KBM-7 (cell line): ENCODE results near the gene FAM221B.

Experiments used
- DNase-seq: peaks from one replicate; pipeline ENCODE4 v3.0.0-alpha.2; 2015
- in situ Hi-C: fragments of 300-500 bp; cut with MboI; formaldehyde crosslinking; loops from 2 replicates; pipeline ENCODE4 v1.14.3; 2020; ENCODE audit warnings: low sequenced_read_pairs, low pct_unique_long_range_greater_than_20kb, mixed read lengths

The FAM221B gene

GRCh38 chr9:35829764-35830096 lies 1.2 kb upstream of the FAM221B start:
- in situ Hi-C loops: no loop called here
- DNase-seq: no peak

GRCh38 chr9:35829084-35829763 lies 692 bp upstream of the FAM221B start, which contains the start of gene TMEM8B:
Gene TMEM8B (plus strand): TSS chr9:35829228. CDS start chr9:35829448, 220 bp downstream.
- DNase-seq: peak; percentile 80
- in situ Hi-C loops: no loop called here

GRCh38 chr9:35827486-35827885 lies 1.0 kb downstream of the FAM221B start:
- no peak for DNase-seq
- in situ Hi-C loops: no loop called here

GRCh38 chr9:35826071-35826701 lies 2.3 kb downstream of the FAM221B start:
- peak; percentile 90 for DNase-seq
- in situ Hi-C loops: no loop called here

- in situ Hi-C loops: no loop called here
- DNase-seq: no peak
Observed at GRCh38 chr9:35822926-35823325, 5.6 kb downstream of the FAM221B start.

GRCh38 chr9:35820076-35820475 lies 8.5 kb downstream of the FAM221B start:
- in situ Hi-C loops: no loop called here
- no peak for DNase-seq

- DNase-seq: no peak
- in situ Hi-C loops: no loop called here
Observed at GRCh38 chr9:35818341-35818740, 10.2 kb downstream of the FAM221B start.

GRCh38 chr9:35816708-35817107 lies 11.8 kb downstream of the FAM221B start:
- in situ Hi-C loops: no loop called here
- peak; percentile 21 for DNase-seq

GRCh38 chr9:35814841-35815543 lies 13.5 kb downstream of the FAM221B start, which contains the start of gene HINT2:
Gene HINT2 (minus strand): TSS chr9:35815042. CDS start chr9:35814979, 63 bp downstream.
- peak; percentile 98 for DNase-seq
- in situ Hi-C loops: no loop called here

- in situ Hi-C loops: no loop called here
- DNase-seq: peak; percentile 68
Observed at GRCh38 chr9:35814106-35814840, 14.3 kb downstream of the FAM221B start.

- in situ Hi-C loops: no loop called here
- DNase-seq: no peak
Observed at GRCh38 chr9:35813434-35814105, 15.0 kb downstream of the FAM221B start.

- DNase-seq: peak; percentile 98
- in situ Hi-C loops: no loop called here
Observed at GRCh38 chr9:35812025-35812602, 16.4 kb downstream of the FAM221B start, which contains the start of gene SPAG8. Gene SPAG8 (minus strand): TSS chr9:35812262. CDS start chr9:35812147, 115 bp downstream.

GRCh38 chr9:35811381-35812024 lies 17.0 kb downstream of the FAM221B start:
- no peak for DNase-seq
- in situ Hi-C loops: no loop called here

GRCh38 chr9:35810122-35810521 lies 18.4 kb downstream of the FAM221B start:
- DNase-seq: no peak
- in situ Hi-C loops: no loop called here

- DNase-seq: no peak
- in situ Hi-C loops: no loop called here
Observed at GRCh38 chr9:35808433-35808832, 20.1 kb downstream of the FAM221B start.

- in situ Hi-C loops: no loop called here
Observed at GRCh38 chr9:35806101-35806500, 22.4 kb downstream of the FAM221B start.

GRCh38 chr9:35801328-35802128 lies 27.0 kb downstream of the FAM221B start:
- no peak for DNase-seq
- in situ Hi-C loops: no loop called here

More at GRCh38 chr9:35806101-35806500, 22.4 kb downstream of the FAM221B start:
- DNase-seq: no peak
